GM12878 (cell line): ENCODE measurements around the gene DNAH9. TPM values are rescaled to one million over a fixed set of nuclear protein-coding genes. Genes with fewer than 3 reads are reported as not detected.

Source experiments
- ATAC-seq: fragments of 200-7000 bp; cut with Tn5 transposase; 3 replicates; pipeline ENCODE4 v1.9.1; 2020; ENCODE audit warnings: mild to moderate bottlenecking, moderate library complexity
- BruUV-seq: library from RNA; stranded (reverse); fragments of 400-500 nt; replicated peaks from 2 replicates; lab custom pipeline; 2021; lab: Mats Ljungman, UMichigan
- CTCF ChIA-PET: fragments of 300-600 bp; sonication (Branson Sonifier 250); formaldehyde crosslinking; extraction: SDS; loops from one replicate; lab custom pipeline; 2021; ENCODE audit warnings: inconsistent platforms; lab: Yijun Ruan, JAX
- POLR2A ChIA-PET: fragments of 350-600 bp; formaldehyde crosslinking; extraction: SDS; loops from one replicate; lab custom pipeline; 2021; ENCODE audit warnings: inconsistent platforms; lab: Charles Lee
- RAD21 ChIA-PET: fragments of 300-600 bp; sonication (Branson Sonifier 250); formaldehyde crosslinking; loops from one replicate; lab custom pipeline; 2023; ENCODE audit warnings: antibody characterized with exemption; ENCODE audit not compliant: unreplicated experiment; lab: Charles Lee
- SMC1A ChIA-PET: fragments of 300-600 bp; sonication (Branson Sonifier 250); formaldehyde crosslinking; loops from one replicate; lab custom pipeline; 2023; ENCODE audit not compliant: unreplicated experiment, uncharacterized antibody; lab: Charles Lee
- DNase-seq: peaks from one replicate; pipeline ENCODE4 v3.0.0-alpha.2; 2011; ENCODE audit warnings: low read depth, low spot score
- FAIRE-seq: peaks from 3 replicates; lab custom pipeline; 2011; peaks lifted over from hg19 to GRCh38; lab: Jason Lieb, UNC
- H2AFZ ChIP-seq: 2 replicates; pipeline ENCODE4 v1.6.0; 2011; ENCODE audit warnings: low read depth, low read length, control low read depth; ENCODE audit not compliant: control insufficient read depth
- H3K27ac ChIP-seq: 2 replicates; pipeline ENCODE4 v1.5.1; 2011; ENCODE audit warnings: control low read depth; ENCODE audit not compliant: control insufficient read depth, insufficient read depth
- H3K27me3 ChIP-seq, 2 experiments: replicated peaks in 1 of 2; 2 replicates each; pipeline versions ENCODE4 v1.6.0 to v1.6.1; 2011; ENCODE audit warnings: low read length in 1 of 2; ENCODE audit not compliant: control insufficient read depth in 2 of 2, insufficient read depth in 2 of 2
- H3K36me3 ChIP-seq, 2 experiments: 2 replicates each; pipeline ENCODE4 v1.5.1; 2011; ENCODE audit warnings: low read length in 1 of 2; ENCODE audit not compliant: control insufficient read depth in 2 of 2, insufficient read depth in 2 of 2
- H3K4me1 ChIP-seq: 2 replicates; pipeline ENCODE4 v1.6.1; 2011; ENCODE audit warnings: mild to moderate bottlenecking, low read length, moderate library complexity, mixed read lengths; ENCODE audit not compliant: control insufficient read depth, insufficient read depth
- H3K4me2 ChIP-seq: 2 replicates; pipeline ENCODE4 v1.6.0; 2011; ENCODE audit warnings: control low read depth; ENCODE audit not compliant: control insufficient read depth, insufficient read depth
- H3K4me3 ChIP-seq: fragments of 200-600 bp; sonication (generic); 2 replicates; pipeline ENCODE4 v1.5.1; 2016
- H3K79me2 ChIP-seq: 2 replicates; pipeline ENCODE4 v1.6.0; 2011; ENCODE audit warnings: low read length; ENCODE audit not compliant: control insufficient read depth, insufficient read depth
- H3K9ac ChIP-seq: 2 replicates; pipeline ENCODE4 v1.8.0; 2011; ENCODE audit warnings: low read length, control low read depth, mixed read lengths; ENCODE audit not compliant: control insufficient read depth, insufficient read depth
- H3K9me3 ChIP-seq: replicated peaks from 3 replicates; pipeline ENCODE4 v1.5.1; 2011; ENCODE audit warnings: mild to moderate bottlenecking, low read length; ENCODE audit not compliant: control insufficient read depth, insufficient read depth
- H4K20me1 ChIP-seq: 2 replicates; pipeline ENCODE4 v1.6.0; 2011; ENCODE audit not compliant: control insufficient read depth, insufficient read depth
- BMI1 ChIP-seq: fragments of 450-650 bp; IDR thresholded peaks from 2 replicates; pipeline ENCODE4 v1.6.1; 2016; ENCODE audit warnings: mild to moderate bottlenecking, moderate library complexity, borderline replicate concordance
- CREM ChIP-seq: IDR thresholded peaks from 2 replicates; pipeline ENCODE4 v1.6.1; 2014; ENCODE audit warnings: antibody characterized with exemption, low read depth
- ESRRA ChIP-seq: IDR thresholded peaks from 2 replicates; pipeline ENCODE4 v1.6.1; 2012; ENCODE audit warnings: mild to moderate bottlenecking, low read length, improper control_type of control experiment
- GATAD2B ChIP-seq: fragments of 450-650 bp; conservative IDR thresholded peaks from 2 replicates; pipeline ENCODE4 v1.6.1; 2017; ENCODE audit warnings: low read depth, mild to moderate bottlenecking, moderate library complexity
- IKZF1 ChIP-seq: fragments of 450-650 bp; conservative IDR thresholded peaks from 2 replicates; pipeline ENCODE4 v1.6.1; 2017; ENCODE audit warnings: antibody characterized with exemption, mild to moderate bottlenecking
- IRF4 ChIP-seq: IDR thresholded peaks from 2 replicates; pipeline ENCODE4 v1.6.1; 2011; ENCODE audit warnings: low read depth, low read length
- MAX ChIP-seq: IDR thresholded peaks from 2 replicates; pipeline ENCODE4 v1.6.1; 2012; ENCODE audit warnings: low read depth, low read length, improper control_type of control experiment
- PAX8 ChIP-seq: fragments of 450-650 bp; IDR thresholded peaks from 2 replicates; pipeline ENCODE4 v1.6.1; 2017; ENCODE audit warnings: mild to moderate bottlenecking, moderate library complexity
- RELA ChIP-seq: fragments of 450-650 bp; IDR thresholded peaks from 2 replicates; pipeline ENCODE4 v1.8.0; 2014; ENCODE audit warnings: borderline replicate concordance; ENCODE audit not compliant: partially characterized antibody
- SKIL ChIP-seq: fragments of 450-650 bp; IDR thresholded peaks from 2 replicates; pipeline ENCODE4 v1.6.1; 2017; ENCODE audit warnings: mild to moderate bottlenecking, low read depth, inconsistent platforms; ENCODE audit not compliant: poor library complexity, severe bottlenecking
- ZNF384 ChIP-seq: IDR thresholded peaks from 2 replicates; pipeline ENCODE4 v1.6.1; 2012; ENCODE audit warnings: low read depth, mild to moderate bottlenecking, low read length, improper control_type of control experiment, borderline replicate concordance
- WGBS: methylation state at CpG from one replicate; pipeline ENCODE4 v1.1.6; 2016; ENCODE audit warnings: low lambda C conversion rate; ENCODE audit not compliant: insufficient replicate concordance, insufficient coverage; ENCODE audit errors: missing lambda C conversion rate; 5-methylcytosine and 5-hydroxymethylcytosine counted together
- in situ Hi-C: fragments of 300-500 bp; cut with MboI; formaldehyde crosslinking; loops from 9 replicates; pipeline ENCODE4 v1.14.3; 2018; ENCODE audit warnings: mixed read lengths
- intact Hi-C: fragments of 100-400 bp; cut with micrococcal nuclease; formaldehyde crosslinking; loops from one replicate; pipeline ENCODE4 v1.14.2; 2022; ENCODE audit not compliant: unreplicated experiment
- polyA plus RNA-seq, 11 experiments: library from polyadenylated mRNA; depleted of rRNA in 4 of 11; unstranded in 6 of 11; stranded (reverse) in 5 of 11; fragments of >200 nt; fragmentation: Nextera tagmentation in 4 of 11; fragmentation: Illumina TruSeq in 1 of 11; extraction: Ambion mirVana in 4 of 11; extraction: Trizol in 1 of 11; gene quantifications; 1 replicate in 1 of 11; 2 replicates in 10 of 11; pipeline versions ENCODE4 v1.2.1 to v1.2.3, GENCODE V29; 2011 to 2016; ENCODE audit warnings: inconsistent platforms in 2 of 11, missing spikeins in 2 of 11, low read depth in 1 of 11
- total RNA-seq, 4 experiments: library from RNA; depleted of rRNA in 3 of 4; stranded (reverse); fragments of >200 nt in 3 of 4; fragmentation: Illumina TruSeq in 1 of 4; extraction: Trizol in 1 of 4; gene quantifications; 2 replicates each; pipeline versions ENCODE4 v1.2.1 to v1.2.3, GENCODE V29; 2013 to 2021

DNAH9 gene
- total and polyA plus RNA-seq, 10 of the 15 experiments (the other 5 are each of a cell fraction or from before 2014, with no cell fraction given), result 0.10 to 0.40 (median 0.19) TPM; not detected in 7

- TF ChIP-seq SKIL, result no peak
- no peak for TF ChIP-seq BMI1
- TF ChIP-seq ESRRA, result no peak
- TF ChIP-seq CREM, result no peak
- no peak for TF ChIP-seq GATAD2B
- TF ChIP-seq ZNF384, result no peak
Measured at GRCh38 chr17:11779892-11780291, 181.6 kb downstream of the DNAH9 start (continued).

GRCh38 chr17:11780621-11781020 is 182.4 kb downstream of the DNAH9 start:
- in situ Hi-C loops, result no loop called here
- ChIA-PET CTCF (no interaction called here), SMC1A (no interaction called here), POLR2A (no interaction called here), RAD21 (no interaction called here)
- Histone ChIP-seq H3K9ac (no peak overlapping the region), H3K79me2 (no peaks in the 10 kb centered on the region), H3K27ac (no peak overlapping the region), H3K4me3 (no peak overlapping the region), H3K9me3 (no peaks in the 10 kb centered on the region; the same call in 2 of the 3 replicates), H3K4me2 (no peak overlapping the region), H3K36me3 (no peaks in the 10 kb centered on the region), H3K27me3 (no peaks in the 10 kb centered on the region), H3K4me1 (no peaks in the 10 kb centered on the region), H4K20me1 (no peaks in the 10 kb centered on the region), H2AFZ (no peak overlapping the region)
- FAIRE-seq (no peak), DNase-seq (no peak), ATAC-seq (no peak)
- BruUV-seq, result no TSS peak
- TF ChIP-seq PAX8 (no peak), MAX (no peak), IKZF1 (no peak), RELA (no peak), IRF4 (no peak)
- WGBS, result 67% methylated on average over 5 of the region's 5 CpGs
- intact Hi-C loops, result no loop called here
